RWPE2 (cell line): ENCODE measurements around the gene SNAPC1.

ENCODE experiments used
- ATAC-seq: fragments of 200-7000 bp; cut with Tn5 transposase; 3 replicates; pipeline ENCODE4 v1.9.1; 2021; ENCODE audit warnings: low read depth
- DNase-seq: peaks from one replicate; pipeline ENCODE4 v3.0.0-alpha.2; 2020; ENCODE audit warnings: low spot score
- H3K27ac ChIP-seq: fragments of 450-650 bp; 2 replicates; pipeline ENCODE4 v1.5.1; 2017; ENCODE audit warnings: mild to moderate bottlenecking; ENCODE audit not compliant: poor library complexity, severe bottlenecking
- H3K27me3 ChIP-seq: fragments of 250-450 bp; sonication (Bioruptor Pico); 2 replicates; pipeline ENCODE4 v1.5.1; 2021; ENCODE audit warnings: mild to moderate bottlenecking, moderate library complexity; ENCODE audit not compliant: insufficient read depth, poor library complexity, severe bottlenecking
- H3K36me3 ChIP-seq: fragments of 250-450 bp; sonication (Bioruptor Pico); 2 replicates; pipeline ENCODE4 v1.5.1; 2020; ENCODE audit warnings: low read depth, mild to moderate bottlenecking, moderate library complexity
- H3K4me1 ChIP-seq: fragments of 250-450 bp; sonication (Bioruptor Pico); 2 replicates; pipeline ENCODE4 v1.5.1; 2021; ENCODE audit warnings: mild to moderate bottlenecking, moderate library complexity; ENCODE audit not compliant: insufficient read depth, poor library complexity, severe bottlenecking
- H3K4me3 ChIP-seq: fragments of 250-450 bp; sonication (Bioruptor Pico); 2 replicates; pipeline ENCODE4 v1.5.1; 2021; ENCODE audit warnings: mild to moderate bottlenecking, moderate library complexity; ENCODE audit not compliant: severe bottlenecking
- H3K9me3 ChIP-seq: fragments of 250-450 bp; sonication (Bioruptor Pico); 2 replicates; pipeline ENCODE4 v1.5.1; 2021; ENCODE audit warnings: mild to moderate bottlenecking, moderate library complexity; ENCODE audit not compliant: severe bottlenecking
- TF ChIP-seq, protein P1 (sequence below): fragments of 450-650 bp; IDR thresholded peaks from one replicate; pipeline ENCODE4 v1.5.1; 2017; ENCODE audit warnings: mild to moderate bottlenecking, moderate library complexity; ENCODE audit not compliant: poor library complexity, severe bottlenecking

SNAPC1 gene

GRCh38 chr14:61811882-61812346 is 49.7 kb downstream of the SNAPC1 start:
- no peak overlapping the region for H3K4me3 ChIP-seq
- no peaks in the 10 kb centered on the region for H3K36me3 ChIP-seq
- no peak overlapping the region for H3K27ac ChIP-seq
- no peaks in the 10 kb centered on the region for H3K9me3 ChIP-seq
- no peak for DNase-seq
- TF ChIP-seq, protein P1, sequence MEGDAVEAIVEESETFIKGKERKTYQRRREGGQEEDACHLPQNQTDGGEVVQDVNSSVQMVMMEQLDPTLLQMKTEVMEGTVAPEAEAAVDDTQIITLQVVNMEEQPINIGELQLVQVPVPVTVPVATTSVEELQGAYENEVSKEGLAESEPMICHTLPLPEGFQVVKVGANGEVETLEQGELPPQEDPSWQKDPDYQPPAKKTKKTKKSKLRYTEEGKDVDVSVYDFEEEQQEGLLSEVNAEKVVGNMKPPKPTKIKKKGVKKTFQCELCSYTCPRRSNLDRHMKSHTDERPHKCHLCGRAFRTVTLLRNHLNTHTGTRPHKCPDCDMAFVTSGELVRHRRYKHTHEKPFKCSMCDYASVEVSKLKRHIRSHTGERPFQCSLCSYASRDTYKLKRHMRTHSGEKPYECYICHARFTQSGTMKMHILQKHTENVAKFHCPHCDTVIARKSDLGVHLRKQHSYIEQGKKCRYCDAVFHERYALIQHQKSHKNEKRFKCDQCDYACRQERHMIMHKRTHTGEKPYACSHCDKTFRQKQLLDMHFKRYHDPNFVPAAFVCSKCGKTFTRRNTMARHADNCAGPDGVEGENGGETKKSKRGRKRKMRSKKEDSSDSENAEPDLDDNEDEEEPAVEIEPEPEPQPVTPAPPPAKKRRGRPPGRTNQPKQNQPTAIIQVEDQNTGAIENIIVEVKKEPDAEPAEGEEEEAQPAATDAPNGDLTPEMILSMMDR: no peak
- H3K4me1 ChIP-seq: no peaks in the 10 kb centered on the region
- H3K27me3 ChIP-seq: peaks cover 39% of the 10 kb centered on the region
- ATAC-seq: no peak

GRCh38 chr14:61812347-61813095 is 50.3 kb downstream of the SNAPC1 start, which contains the start of gene SYT16:
Gene SYT16 (plus strand): TSS chr14:61812703.
- ATAC-seq: peak; percentile 51
- H3K36me3 ChIP-seq: no peaks in the 10 kb centered on the region
- H3K9me3 ChIP-seq: no peaks in the 10 kb centered on the region
- peak within 1 kb of the TSS; percentile 37 for H3K4me3 ChIP-seq
- peaks cover 39% of the 10 kb centered on the region for H3K27me3 ChIP-seq
- no peak for DNase-seq
- TF ChIP-seq, protein P1: no peak
- H3K4me1 ChIP-seq: no peaks in the 10 kb centered on the region
- H3K27ac ChIP-seq: no peak within 1 kb of the TSS

DNA sequence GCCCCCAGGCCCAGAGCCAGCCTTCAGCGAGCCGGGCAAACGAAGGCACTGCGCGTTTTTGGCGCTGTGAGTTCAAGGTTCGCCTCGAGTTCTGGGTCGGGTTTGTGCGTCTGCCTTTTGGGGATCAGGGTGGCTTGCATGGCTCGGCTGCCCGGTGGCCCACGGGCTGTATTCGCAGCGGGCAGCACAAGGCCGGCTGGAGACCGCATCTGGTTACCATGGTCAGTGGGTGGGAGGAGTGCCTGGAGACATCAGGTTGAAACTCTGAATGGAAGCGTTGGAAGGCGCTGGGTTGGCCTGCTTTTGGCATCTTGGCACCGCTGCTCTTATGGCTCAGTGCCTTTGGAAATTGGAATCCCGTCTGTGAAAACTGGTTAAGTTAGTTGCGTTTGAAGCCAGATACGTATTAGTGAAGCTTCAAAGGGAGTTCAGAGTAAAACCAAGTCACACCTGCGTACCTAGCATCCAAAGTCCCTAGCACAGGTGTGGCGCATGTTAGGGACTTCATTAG is 50.9 kb downstream of the SNAPC1 start:
- H3K9me3 ChIP-seq: no peaks in the 10 kb centered on the region
- H3K4me1 ChIP-seq: no peaks in the 10 kb centered on the region
- no peak overlapping the region for H3K27ac ChIP-seq
- peak overlapping the region; percentile 37 for H3K4me3 ChIP-seq
- ATAC-seq (peak; percentile 30), DNase-seq (no peak)
- no peaks in the 10 kb centered on the region for H3K36me3 ChIP-seq
- peaks cover 39% of the 10 kb centered on the region for H3K27me3 ChIP-seq
- TF ChIP-seq, protein P1: no peak

- H3K27ac ChIP-seq: no peak overlapping the region
- H3K27me3 ChIP-seq: no peaks in the 10 kb centered on the region
- no peaks in the 10 kb centered on the region for H3K9me3 ChIP-seq
- no peaks in the 10 kb centered on the region for H3K36me3 ChIP-seq
- H3K4me1 ChIP-seq: no peaks in the 10 kb centered on the region
- ATAC-seq: no peak
- no peak overlapping the region for H3K4me3 ChIP-seq
- TF ChIP-seq, protein P1: no peak
- DNase-seq: no peak
Measured at GRCh38 chr14:61822458-61822857, 60.2 kb downstream of the SNAPC1 start.

- no peak for ATAC-seq
- no peaks in the 10 kb centered on the region for H3K36me3 ChIP-seq
- no peak overlapping the region for H3K27ac ChIP-seq
- DNase-seq: no peak
- no peaks in the 10 kb centered on the region for H3K9me3 ChIP-seq
- TF ChIP-seq, protein P1: no peak
- no peaks in the 10 kb centered on the region for H3K27me3 ChIP-seq
- H3K4me3 ChIP-seq: no peak overlapping the region
- no peaks in the 10 kb centered on the region for H3K4me1 ChIP-seq
Measured at GRCh38 chr14:61832783-61833182, 70.6 kb downstream of the SNAPC1 start.
